Mesenchymal stem cell (in vitro differentiated cells and primary cell): ENCODE results near the gene PARD3B.

Experiments used
- DNase-seq: peaks from one replicate; pipeline ENCODE4 v3.0.0-alpha.2; 2013
- H2AFZ ChIP-seq: one replicate; pipeline ENCODE4 v1.6.1; 2013; ENCODE audit warnings: low read depth, mild to moderate bottlenecking, control low read depth, inconsistent platforms, low read length, moderate library complexity
- H2AK5ac ChIP-seq: 2 replicates; pipeline ENCODE4 v1.6.1; 2013; ENCODE audit warnings: low read length, moderate library complexity, mild to moderate bottlenecking, inconsistent platforms; ENCODE audit not compliant: severe bottlenecking
- H2BK120ac ChIP-seq: one replicate; pipeline ENCODE4 v1.6.1; 2013; ENCODE audit warnings: low read depth, mild to moderate bottlenecking, inconsistent platforms, low read length, moderate library complexity
- H2BK12ac ChIP-seq, 2 experiments: one replicate each; pipeline ENCODE4 v1.6.1; 2013; ENCODE audit warnings: inconsistent platforms in 2 of 2, low read length in 2 of 2, mild to moderate bottlenecking in 2 of 2, moderate library complexity in 2 of 2, control low read depth in 1 of 2
- H2BK15ac ChIP-seq: one replicate; pipeline ENCODE4 v1.6.1; 2013; ENCODE audit warnings: mild to moderate bottlenecking, low read depth, inconsistent platforms; ENCODE audit not compliant: poor library complexity, severe bottlenecking
- H2BK5ac ChIP-seq: 2 replicates; pipeline ENCODE4 v1.6.1; 2013; ENCODE audit warnings: low read depth, mild to moderate bottlenecking, low read length, control low read depth, inconsistent platforms; ENCODE audit not compliant: poor library complexity, severe bottlenecking
- H3K14ac ChIP-seq, 2 experiments: one replicate each; pipeline ENCODE4 v1.6.1; 2013; ENCODE audit warnings: inconsistent platforms in 2 of 2, low read length in 2 of 2, control low read depth in 1 of 2, mild to moderate bottlenecking in 1 of 2, moderate library complexity in 1 of 2
- H3K18ac ChIP-seq, 2 experiments: one replicate each; pipeline ENCODE4 v1.6.1; 2013; ENCODE audit warnings: inconsistent platforms in 2 of 2, low read length in 2 of 2, control low read depth in 1 of 2, low read depth in 1 of 2, mild to moderate bottlenecking in 1 of 2
- H3K23ac ChIP-seq, 2 experiments: one replicate each; pipeline ENCODE4 v1.6.1; 2013; ENCODE audit warnings: inconsistent platforms in 2 of 2, low read length in 2 of 2, mild to moderate bottlenecking in 2 of 2, moderate library complexity in 2 of 2, control low read depth in 1 of 2
- H3K27ac ChIP-seq: 2 replicates; pipeline ENCODE4 v1.5.1; 2013; ENCODE audit warnings: mild to moderate bottlenecking, moderate library complexity, low read length, control low read depth, inconsistent platforms; ENCODE audit not compliant: poor library complexity, severe bottlenecking
- H3K27me3 ChIP-seq, 2 experiments: 2 replicates each; pipeline versions ENCODE4 v1.6.1 to v1.7.0; 2013; ENCODE audit warnings: low read length in 2 of 2, mild to moderate bottlenecking in 2 of 2, moderate library complexity in 2 of 2, control low read depth in 1 of 2, inconsistent platforms in 1 of 2; ENCODE audit not compliant: control insufficient read depth in 1 of 2, insufficient read depth in 1 of 2
- H3K36me3 ChIP-seq, 2 experiments: 2 replicates each; pipeline versions ENCODE4 v1.6.1 to v1.7.0; 2013; ENCODE audit warnings: low read length in 2 of 2, control low read depth in 1 of 2, inconsistent platforms in 1 of 2, low read depth in 1 of 2, mild to moderate bottlenecking in 1 of 2; ENCODE audit not compliant: insufficient read depth in 2 of 2, control insufficient read depth in 1 of 2
- H3K4ac ChIP-seq, 2 experiments: one replicate each; pipeline ENCODE4 v1.6.1; 2013; ENCODE audit warnings: inconsistent platforms in 2 of 2, low read length in 2 of 2, mild to moderate bottlenecking in 2 of 2, moderate library complexity in 2 of 2, control low read depth in 1 of 2, low read depth in 1 of 2
- H3K4me1 ChIP-seq: 2 replicates; pipeline ENCODE4 v1.6.1; 2013; ENCODE audit warnings: low read depth, low read length, control low read depth; ENCODE audit not compliant: control insufficient read depth, insufficient read depth
- H3K4me2 ChIP-seq: 2 replicates; pipeline ENCODE4 v1.6.1; 2013; ENCODE audit warnings: low read length, mild to moderate bottlenecking, inconsistent platforms; ENCODE audit not compliant: poor library complexity, severe bottlenecking
- H3K4me3 ChIP-seq, 2 experiments: 2 replicates each; pipeline versions ENCODE4 v1.5.1 to v1.7.0; 2013; ENCODE audit warnings: low read length in 2 of 2, mild to moderate bottlenecking in 2 of 2, control low read depth in 1 of 2, low read depth in 1 of 2; ENCODE audit not compliant: insufficient read depth in 1 of 2
- H3K79me1 ChIP-seq: replicated peaks from 2 replicates; pipeline ENCODE4 v1.6.1; 2013; ENCODE audit warnings: mild to moderate bottlenecking, control low read depth, low read length, inconsistent platforms; ENCODE audit not compliant: poor library complexity, severe bottlenecking
- H3K9ac ChIP-seq: 2 replicates; pipeline ENCODE4 v1.7.0; 2013; ENCODE audit warnings: mild to moderate bottlenecking, low read length, moderate library complexity
- H3K9me3 ChIP-seq: 2 replicates; pipeline ENCODE4 v1.7.0; 2013; ENCODE audit warnings: mild to moderate bottlenecking, low read length; ENCODE audit not compliant: control insufficient read depth
- H4K8ac ChIP-seq: one replicate; pipeline ENCODE4 v1.6.1; 2013; ENCODE audit warnings: inconsistent platforms, mild to moderate bottlenecking, low read length, moderate library complexity
- H4K91ac ChIP-seq: one replicate; pipeline ENCODE4 v1.6.1; 2013; ENCODE audit warnings: mild to moderate bottlenecking, low read length, inconsistent platforms
- WGBS: methylation state at CpG from one replicate; pipeline ENCODE4 v1.1.7; 2013; ENCODE audit warnings: mixed read lengths; 5-methylcytosine and 5-hydroxymethylcytosine counted together

The PARD3B gene

GRCh38 chr2:204862809-204863208, 317.5 kb downstream of the PARD3B start:
- Histone ChIP-seq H2AK5ac (no peak overlapping the region), H3K23ac (no peak overlapping the region), H3K4me2 (no peak overlapping the region), H3K27ac (no peak overlapping the region), H2BK15ac (no peak overlapping the region), H4K91ac (no peak overlapping the region), H3K36me3 (no peaks in the 10 kb centered on the region), H2BK5ac (no peak overlapping the region), H2BK12ac (no peak overlapping the region), H2AFZ (no peak overlapping the region), H3K9ac (no peak overlapping the region), H3K18ac (peak overlapping the region; percentile 2 to 49), H3K9me3 (peaks cover 7% of the 10 kb centered on the region), H2BK120ac (no peak overlapping the region), H3K79me1 (no peaks in the 10 kb centered on the region), H3K14ac (peak overlapping the region in 1 of 2 experiments; percentile 15), H4K8ac (no peak overlapping the region), H3K4me3 (no peak overlapping the region), H3K4ac (no peak overlapping the region), H3K4me1 (no peaks in the 10 kb centered on the region), H3K27me3 (no peaks in the 10 kb centered on the region)
- no peak for DNase-seq
- 97% methylated on average over 7 of the region's 7 CpGs for WGBS

- Histone ChIP-seq H4K8ac (no peak overlapping the region), H3K23ac (no peak overlapping the region), H3K79me1 (no peaks in the 10 kb centered on the region), H3K36me3 (no peaks in the 10 kb centered on the region), H3K4me2 (no peak overlapping the region), H3K27me3 (no peaks in the 10 kb centered on the region), H2AFZ (no peak overlapping the region), H3K9me3 (peaks cover 7% of the 10 kb centered on the region), H3K27ac (no peak overlapping the region), H3K9ac (no peak overlapping the region), H2BK120ac (no peak overlapping the region), H3K4me1 (no peaks in the 10 kb centered on the region), H2BK5ac (no peak overlapping the region), H3K14ac (no peak overlapping the region), H3K4me3 (no peak overlapping the region), H3K4ac (no peak overlapping the region), H3K18ac (peak overlapping the region in 1 of 2 experiments; percentile 49), H2AK5ac (no peak overlapping the region), H2BK15ac (no peak overlapping the region), H2BK12ac (no peak overlapping the region), H4K91ac (no peak overlapping the region)
- peak; percentile 46 for DNase-seq
- WGBS = 73% methylated on average over 3 of the region's 4 CpGs
Observed at GRCh38 chr2:204863336-204863735, 318.1 kb downstream of the PARD3B start.

- no peak overlapping the region for H2BK12ac ChIP-seq
- no peak overlapping the region for H3K27ac ChIP-seq
- whole genome bisulfite sequencing = 90% methylated on average over 1 of the region's 3 CpGs
- no peaks in the 10 kb centered on the region for H3K36me3 ChIP-seq
- no peaks in the 10 kb centered on the region for H3K27me3 ChIP-seq
- peaks cover 4% of the 10 kb centered on the region for H3K9me3 ChIP-seq
- no peak overlapping the region for H2BK15ac ChIP-seq
- H3K14ac ChIP-seq = no peak overlapping the region
- H3K4me1 ChIP-seq = no peaks in the 10 kb centered on the region
- no peak overlapping the region for H3K9ac ChIP-seq
- H2BK120ac ChIP-seq = no peak overlapping the region
- H3K23ac ChIP-seq = no peak overlapping the region
- H4K91ac ChIP-seq = no peak overlapping the region
- no peak overlapping the region for H2BK5ac ChIP-seq
- H3K4ac ChIP-seq = no peak overlapping the region
- no peak overlapping the region for H3K4me3 ChIP-seq
- no peaks in the 10 kb centered on the region for H3K79me1 ChIP-seq
- H3K4me2 ChIP-seq = no peak overlapping the region
- no peak overlapping the region for H2AK5ac ChIP-seq
- H2AFZ ChIP-seq = no peak overlapping the region
- DNase-seq = no peak
- no peak overlapping the region for H4K8ac ChIP-seq
- no peak overlapping the region for H3K18ac ChIP-seq
Observed at GRCh38 chr2:204869132-204869823, 324.0 kb downstream of the PARD3B start.

GRCh38 chr2:204870053-204870452, 324.8 kb downstream of the PARD3B start:
- Histone ChIP-seq H2BK15ac (no peak overlapping the region), H3K4ac (no peak overlapping the region), H3K79me1 (no peaks in the 10 kb centered on the region), H3K27ac (no peak overlapping the region), H2BK5ac (no peak overlapping the region), H3K4me2 (no peak overlapping the region), H2BK120ac (no peak overlapping the region), H2AK5ac (no peak overlapping the region), H2AFZ (no peak overlapping the region), H2BK12ac (no peak overlapping the region), H3K23ac (no peak overlapping the region), H3K27me3 (no peaks in the 10 kb centered on the region), H4K8ac (no peak overlapping the region), H3K9me3 (no peaks in the 10 kb centered on the region), H3K9ac (no peak overlapping the region), H3K36me3 (no peaks in the 10 kb centered on the region), H3K4me3 (no peak overlapping the region), H3K4me1 (no peaks in the 10 kb centered on the region), H4K91ac (no peak overlapping the region), H3K14ac (no peak overlapping the region), H3K18ac (no peak overlapping the region)
- DNase-seq = no peak
- WGBS = 96% methylated on average over 1 of the region's 2 CpGs
